IPS DF 6.9 (cell line): ENCODE data around the gene PRKD2.

Experiments used
- DNase-seq: peaks from one replicate; pipeline ENCODE4 v3.0.0-alpha.2; 2013; ENCODE audit warnings: low read depth, low spot score
- H3K27ac ChIP-seq: one replicate; pipeline ENCODE4 v1.5.1; 2013; ENCODE audit warnings: low read length, control low read depth
- H3K27me3 ChIP-seq: 2 replicates; pipeline ENCODE4 v1.6.1; 2013; ENCODE audit warnings: mild to moderate bottlenecking, low read length; ENCODE audit not compliant: control insufficient read depth, insufficient read depth
- H3K36me3 ChIP-seq: 2 replicates; pipeline ENCODE4 v1.6.1; 2013; ENCODE audit warnings: low read length; ENCODE audit not compliant: control insufficient read depth, insufficient read depth
- H3K4me1 ChIP-seq: 2 replicates; pipeline ENCODE4 v1.6.1; 2013; ENCODE audit warnings: low read length; ENCODE audit not compliant: control insufficient read depth, insufficient read depth
- H3K4me3 ChIP-seq: 2 replicates; pipeline ENCODE4 v1.5.1; 2013; ENCODE audit warnings: mild to moderate bottlenecking, low read length
- H3K9me3 ChIP-seq: 2 replicates; pipeline ENCODE4 v1.6.1; 2013; ENCODE audit warnings: low read length, inconsistent platforms; ENCODE audit not compliant: control insufficient read depth, insufficient read depth
- WGBS: extraction: QIAGEN DNeasy Blood & Tissue Kit; methylation state at CpG from one replicate; pipeline ENCODE4 v1.1.7; 2013; ENCODE audit warnings: mixed read lengths, missing lambda C conversion rate; ENCODE audit not compliant: insufficient read length, insufficient coverage; 5-methylcytosine and 5-hydroxymethylcytosine counted together

The PRKD2 gene

DNA sequence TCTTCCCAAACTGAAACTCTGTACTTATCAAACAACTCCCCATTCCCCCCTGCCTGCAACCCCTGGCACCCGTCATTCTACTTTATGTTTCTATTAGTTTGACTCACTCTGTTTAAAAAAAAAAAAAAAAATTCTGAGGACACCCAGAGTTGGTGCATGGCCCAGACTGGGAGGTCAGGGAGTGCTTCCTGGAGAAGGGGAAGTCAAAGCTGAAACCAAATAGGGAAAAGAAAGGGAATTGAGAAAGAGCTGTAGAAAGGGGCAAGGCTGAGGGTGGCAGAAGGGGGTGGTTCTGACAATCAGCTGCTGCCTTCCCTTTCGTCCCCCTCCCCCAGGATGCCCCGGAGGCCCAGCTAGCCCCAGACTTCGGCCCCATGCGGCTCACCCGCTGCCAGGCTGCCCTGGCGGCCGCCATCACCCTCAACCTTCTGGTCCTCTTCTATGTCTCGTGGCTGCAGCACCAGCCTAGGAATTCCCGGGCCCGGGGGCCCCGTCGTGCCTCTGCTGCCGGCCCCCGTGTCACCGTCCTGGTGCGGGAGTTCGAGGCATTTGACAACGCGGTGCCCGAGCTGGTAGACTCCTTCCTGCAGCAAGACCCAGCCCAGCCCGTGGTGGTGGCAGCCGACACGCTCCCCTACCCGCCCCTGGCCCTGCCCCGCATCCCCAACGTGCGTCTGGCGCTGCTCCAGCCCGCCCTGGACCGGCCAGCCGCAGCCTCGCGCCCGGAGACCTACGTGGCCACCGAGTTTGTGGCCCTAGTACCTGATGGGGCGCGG, 38.4 kb upstream of the PRKD2 start:
- Histone ChIP-seq H3K27ac (no peak overlapping the region), H3K27me3 (no peaks in the 10 kb centered on the region), H3K36me3 (peaks cover 8% of the 10 kb centered on the region; the same call in 1 of the 2 replicates), H3K9me3 (no peaks in the 10 kb centered on the region), H3K4me1 (no peaks in the 10 kb centered on the region; the same call in 1 of the 2 replicates), H3K4me3 (no peak overlapping the region)
- DNase-seq: no peak
- no CpG with 5 or more reads among the region's 39 CpGs for WGBS

DNA sequence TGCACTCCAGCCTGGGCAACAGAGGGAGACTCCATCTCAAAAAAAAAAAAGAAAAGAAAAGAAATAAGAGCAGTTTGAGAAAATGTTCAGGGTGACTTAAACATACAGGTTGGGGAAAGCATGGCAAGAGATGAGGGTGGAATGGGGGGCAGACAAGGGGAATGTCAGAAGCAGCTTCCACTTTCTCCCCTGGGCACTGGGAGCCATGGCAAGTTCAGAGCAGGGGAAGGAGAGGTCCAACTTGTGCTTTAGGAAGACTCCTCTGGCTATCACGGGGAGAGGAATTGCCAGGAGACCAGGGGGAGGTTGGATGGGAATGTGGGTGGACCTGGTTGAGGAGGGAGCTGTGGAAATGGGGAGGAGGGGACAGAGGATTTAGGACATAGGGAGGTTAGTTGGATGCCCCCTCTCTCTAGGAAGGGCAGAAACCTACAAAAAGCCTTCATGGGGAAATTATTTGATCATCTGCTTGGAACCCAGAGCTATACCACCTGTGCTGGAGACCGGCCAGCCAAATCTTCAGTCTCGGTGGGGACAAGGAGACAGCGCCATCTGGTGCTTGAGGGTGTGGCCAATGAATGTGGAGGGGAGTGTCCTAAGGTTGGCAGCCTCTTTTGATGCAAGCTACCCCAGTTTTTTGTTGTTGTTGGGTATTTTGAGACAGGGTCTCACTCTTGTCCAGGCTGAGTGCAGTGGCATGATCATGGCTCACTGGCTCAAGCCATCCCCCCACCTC, 36.7 kb upstream of the PRKD2 start:
- H3K4me3 ChIP-seq: no peak overlapping the region
- H3K27me3 ChIP-seq: no peaks in the 10 kb centered on the region
- H3K4me1 ChIP-seq: no peaks in the 10 kb centered on the region
- H3K36me3 ChIP-seq: peaks cover 8% of the 10 kb centered on the region; the same call in 1 of the 2 replicates
- H3K27ac ChIP-seq: no peak overlapping the region
- H3K9me3 ChIP-seq: no peaks in the 10 kb centered on the region
- peak; percentile 50 for DNase-seq
- WGBS: no CpG with 5 or more reads among the region's 4 CpGs

DNA sequence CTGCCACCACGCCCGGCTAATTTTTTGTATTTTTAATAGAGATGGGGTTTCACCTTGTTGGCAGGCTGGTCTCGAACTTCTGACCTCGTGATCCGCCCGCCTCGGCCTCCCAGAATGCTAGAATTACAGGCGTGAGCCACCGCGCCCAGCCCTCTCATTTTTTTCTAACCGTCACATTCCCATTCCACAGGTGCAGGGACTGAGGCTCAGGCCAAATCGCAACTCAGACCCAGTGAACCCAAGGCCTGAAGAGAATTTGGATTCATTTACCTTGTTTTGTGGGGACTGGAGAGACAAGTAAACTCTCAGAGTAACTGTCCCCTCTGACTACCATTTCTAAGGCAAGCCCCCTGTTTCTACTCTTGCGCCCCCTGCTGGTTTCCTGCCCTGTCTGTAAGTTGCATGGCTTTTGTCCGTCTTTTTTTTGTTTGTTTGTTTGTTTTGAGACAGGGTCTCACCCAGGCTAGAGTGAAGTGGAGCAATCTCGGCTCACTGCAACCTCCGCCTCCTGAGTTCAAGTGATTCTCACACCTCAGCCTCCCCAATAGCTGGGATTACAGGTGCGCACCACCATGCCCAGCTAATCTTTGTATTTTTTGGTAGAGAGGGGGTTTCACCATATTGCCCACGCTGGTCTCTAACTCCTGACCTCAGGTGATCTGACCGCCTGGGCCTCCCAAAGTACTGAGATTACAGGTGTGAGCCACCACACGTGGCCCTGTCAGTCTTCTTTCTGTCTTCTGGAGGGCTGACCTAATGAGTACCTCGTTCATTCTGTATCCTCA, 31.6 kb upstream of the PRKD2 start:
- no CpG with 5 or more reads among the region's 21 CpGs for WGBS
- no peaks in the 10 kb centered on the region for H3K27me3 ChIP-seq
- H3K9me3 ChIP-seq: no peaks in the 10 kb centered on the region
- no peak overlapping the region for H3K4me3 ChIP-seq
- no peaks in the 10 kb centered on the region for H3K36me3 ChIP-seq
- H3K4me1 ChIP-seq: no peaks in the 10 kb centered on the region; the same call in 1 of the 2 replicates
- no peak for DNase-seq
- H3K27ac ChIP-seq: no peak overlapping the region

DNA sequence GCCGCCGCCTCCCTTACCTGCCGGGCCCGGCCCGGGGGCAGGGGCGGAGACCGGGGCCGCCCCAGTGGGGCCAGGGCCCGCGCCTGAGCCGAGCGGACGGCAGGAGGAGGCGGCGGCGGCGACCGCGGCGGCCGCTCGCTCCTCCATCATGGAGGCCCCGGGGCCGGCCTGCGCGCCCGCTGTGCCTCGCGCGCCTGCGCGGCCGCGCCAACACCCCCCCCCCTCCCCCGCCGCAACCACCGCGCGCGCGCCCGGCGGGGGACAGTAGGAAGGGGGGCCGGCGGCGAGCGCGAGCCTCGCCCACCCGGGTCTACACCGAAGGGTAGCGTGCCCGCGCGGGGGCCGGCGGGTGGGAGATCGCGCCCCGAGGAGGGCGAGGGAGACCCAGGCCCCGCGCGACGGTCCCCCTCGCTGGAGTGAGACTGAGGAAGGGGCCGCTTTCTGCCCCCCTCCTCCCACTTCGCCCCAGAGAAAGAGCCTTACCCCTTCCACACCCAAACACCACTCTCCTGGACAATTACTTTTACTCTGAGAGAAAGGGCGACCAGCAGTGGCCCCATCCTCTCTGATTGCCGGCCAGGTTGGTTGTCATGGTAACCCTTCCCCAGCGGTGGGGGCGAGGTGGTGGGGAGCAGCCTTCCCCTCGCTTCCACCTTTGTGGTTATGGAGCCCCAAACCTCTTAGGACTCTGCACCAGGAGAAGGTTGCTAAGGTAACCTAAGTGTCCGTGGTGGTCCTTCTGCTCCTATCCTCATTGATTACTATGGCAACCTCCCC, 29.6 kb upstream of the PRKD2 start, which contains the start of gene STRN4:
Gene STRN4 (minus strand): TSS at position 170 of the 777 bp plus-strand sequence. CDS start 20 bp downstream, at position 150.
- no peaks in the 10 kb centered on the region for H3K27me3 ChIP-seq
- H3K9me3 ChIP-seq: no peaks in the 10 kb centered on the region
- peak within 1 kb of the TSS; percentile 99 for H3K4me3 ChIP-seq
- H3K36me3 ChIP-seq: no peaks in the 10 kb centered on the region
- no peak within 1 kb of the TSS for H3K27ac ChIP-seq
- H3K4me1 ChIP-seq: no peaks in the 10 kb centered on the region; the same call in 1 of the 2 replicates
- no peak for DNase-seq
- no CpG with 5 or more reads among the region's 74 CpGs for WGBS

DNA sequence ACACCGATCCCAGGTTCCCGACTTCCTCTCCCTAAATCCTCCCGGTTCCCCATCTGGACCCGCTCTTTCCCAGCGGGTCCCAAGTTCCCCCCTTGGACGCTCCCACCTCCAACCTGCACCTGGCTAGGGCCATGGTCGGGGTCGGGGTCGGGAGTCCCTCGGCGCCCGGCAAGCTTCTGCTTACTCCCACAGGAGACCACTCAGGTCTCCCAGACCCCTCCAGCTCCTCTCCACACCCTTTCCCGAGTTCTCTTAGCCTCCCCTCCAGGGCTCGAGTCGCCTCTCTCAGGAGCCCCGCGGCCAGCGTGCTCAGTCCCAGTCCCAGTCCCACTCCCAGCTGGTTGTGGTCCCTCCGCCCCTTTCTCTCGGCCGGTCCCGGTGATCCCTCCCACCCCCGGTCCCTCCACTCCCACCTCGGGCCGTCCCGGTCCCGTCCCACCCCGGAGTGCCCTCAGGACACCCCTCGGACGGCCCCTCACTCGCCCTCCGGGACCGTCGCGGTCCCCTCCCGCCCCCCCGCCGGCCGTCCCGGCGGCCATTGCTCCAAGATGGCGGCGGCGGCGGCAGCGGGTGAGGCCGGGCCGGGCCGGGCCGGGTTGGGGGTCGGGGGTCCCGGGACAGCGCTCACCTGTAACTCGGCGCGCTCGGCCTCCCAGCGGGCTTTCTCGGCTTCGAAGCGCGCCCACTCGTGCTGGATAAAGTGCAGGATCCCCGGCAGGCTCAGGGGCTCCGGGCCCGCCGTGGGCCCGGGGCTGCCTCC, 28.8 kb upstream of the PRKD2 start, which contains the start of gene FKRP:
Gene FKRP (plus strand): TSS at position 537 of the 760 bp plus-strand sequence. CDS start 9,394 bp downstream, outside the sequence.
- H3K9me3 ChIP-seq: no peaks in the 10 kb centered on the region
- H3K4me1 ChIP-seq: no peaks in the 10 kb centered on the region; the same call in 1 of the 2 replicates
- DNase-seq: no peak
- WGBS: no CpG with 5 or more reads among the region's 68 CpGs
- H3K36me3 ChIP-seq: no peaks in the 10 kb centered on the region
- H3K27ac ChIP-seq: no peak within 1 kb of the TSS
- no peaks in the 10 kb centered on the region for H3K27me3 ChIP-seq
- H3K4me3 ChIP-seq: peak within 1 kb of the TSS; percentile 99

DNA sequence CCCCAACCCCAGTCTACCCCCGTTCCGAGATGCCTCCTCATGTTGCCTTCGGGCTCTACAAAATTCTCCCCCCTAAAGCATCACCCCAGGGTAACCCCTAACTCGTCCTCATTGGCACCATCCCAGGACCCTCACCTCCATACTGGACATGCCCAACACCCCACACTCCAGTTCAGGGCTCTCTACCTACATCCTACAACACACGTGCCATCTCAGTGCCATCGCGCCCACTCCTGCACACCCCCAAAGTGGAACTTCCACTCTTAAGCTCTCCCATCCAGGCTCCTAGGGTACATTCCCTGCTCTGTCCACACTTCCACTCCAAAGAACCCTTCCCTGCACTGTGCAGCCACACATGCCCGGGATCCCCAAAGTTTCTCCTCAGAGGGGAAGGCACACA, 28.1 kb upstream of the PRKD2 start:
- H3K27ac ChIP-seq: no peak overlapping the region

DNA sequence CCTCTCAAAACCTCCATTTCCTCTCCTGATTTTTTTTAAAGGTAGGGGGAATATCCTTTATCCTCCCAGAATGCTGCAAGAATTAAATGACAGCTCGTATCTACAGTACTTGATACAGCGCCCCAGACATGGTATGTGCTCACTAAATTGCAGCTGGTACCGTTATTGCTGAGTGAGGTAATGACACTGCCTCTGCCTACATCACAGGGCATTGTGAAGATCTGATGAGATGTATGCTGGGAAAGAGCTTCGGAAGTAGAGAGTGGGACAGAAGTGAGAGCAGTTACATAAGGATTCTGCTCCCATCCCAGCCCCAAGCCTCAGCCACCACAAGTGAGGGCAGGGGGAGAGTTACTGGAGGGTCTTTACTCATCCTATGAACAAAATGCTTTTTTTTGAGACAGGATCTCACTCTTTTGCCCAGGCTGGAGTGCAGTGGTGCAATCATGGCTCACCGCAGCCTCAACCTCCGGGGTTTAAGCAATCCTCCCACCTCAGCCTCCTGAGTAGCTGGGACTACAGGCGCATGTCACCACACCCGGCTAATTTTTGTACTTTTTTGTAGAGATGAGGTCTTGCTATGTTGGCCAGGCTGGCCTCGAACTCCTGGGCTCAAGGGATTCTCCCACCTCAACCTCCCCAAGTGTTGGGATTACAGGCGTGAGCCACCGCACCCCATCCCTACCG, 27.2 kb upstream of the PRKD2 start:
- H3K4me3 ChIP-seq: no peak overlapping the region

More for the DNA sequence above, 28.1 kb upstream of the PRKD2 start:
- no peaks in the 10 kb centered on the region for H3K27me3 ChIP-seq
- peak overlapping the region; percentile 99 for H3K4me3 ChIP-seq
- no peak for DNase-seq
- H3K36me3 ChIP-seq: no peaks in the 10 kb centered on the region
- no peaks in the 10 kb centered on the region for H3K9me3 ChIP-seq
- H3K4me1 ChIP-seq: no peaks in the 10 kb centered on the region; the same call in 1 of the 2 replicates
- WGBS: no CpG with 5 or more reads among the region's 8 CpGs

DNA sequence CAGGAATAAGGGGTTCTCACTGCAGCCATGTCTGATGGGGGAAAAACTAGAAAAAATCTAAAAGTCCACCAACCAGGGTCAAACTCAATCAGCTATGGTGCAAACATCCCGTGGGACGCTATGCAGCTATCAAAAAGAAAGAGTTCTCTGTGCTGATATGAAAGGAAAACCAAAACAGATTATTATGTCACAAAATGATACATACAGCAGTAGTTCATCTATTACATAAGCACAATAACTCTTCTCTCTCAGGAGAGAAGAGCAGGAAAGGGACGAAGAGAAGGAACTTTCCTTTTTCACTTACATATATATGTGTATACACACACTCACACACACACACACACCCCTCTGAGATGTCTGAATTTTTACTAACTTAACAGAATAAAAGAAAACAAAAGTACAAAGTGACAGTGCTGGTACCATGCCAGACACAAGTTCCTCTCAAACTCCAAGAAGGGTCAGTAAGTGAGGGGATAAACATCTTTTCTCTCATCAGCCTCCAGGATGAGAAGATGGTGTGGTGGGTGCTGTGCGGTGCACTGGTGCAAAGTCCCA, 26.1 kb upstream of the PRKD2 start:
- WGBS: no CpG with 5 or more reads among the region's 4 CpGs
- no peaks in the 10 kb centered on the region; the same call in 1 of the 2 replicates for H3K4me1 ChIP-seq
- H3K27me3 ChIP-seq: no peaks in the 10 kb centered on the region
- DNase-seq: no peak
- no peaks in the 10 kb centered on the region for H3K9me3 ChIP-seq
- H3K27ac ChIP-seq: no peak overlapping the region
- H3K4me3 ChIP-seq: no peak overlapping the region
- 0 out of 2 replicates have a peak, but pooled peaks cover 5% of the 10 kb centered on the region for H3K36me3 ChIP-seq

More for the DNA sequence above, 27.2 kb upstream of the PRKD2 start:
- Histone ChIP-seq H3K27me3 (no peaks in the 10 kb centered on the region), H3K9me3 (no peaks in the 10 kb centered on the region), H3K4me1 (no peaks in the 10 kb centered on the region; the same call in 1 of the 2 replicates), H3K36me3 (0 out of 2 replicates have a peak, but pooled peaks cover 3% of the 10 kb centered on the region), H3K27ac (no peak overlapping the region)
- DNase-seq: no peak
- no CpG with 5 or more reads among the region's 12 CpGs for WGBS
